Activated CD4-positive, alpha-beta T cell treated with anti-CD3 and anti-CD28 coated beads for 36 hours (primary cell): ENCODE measurements around the gene PEX26. TPM values are rescaled to one million over a fixed set of nuclear protein-coding genes. Genes with fewer than 3 reads are reported as not detected.
A peak's percentile ranks its signal among the peaks of the same experiment; 100 is the strongest.
"Not testable (repeated sequence)": the region's sequence is repeated elsewhere in the genome, so short reads cannot be mapped to it uniquely, and the experiment has no call there.

Source experiments
- ATAC-seq: fragments of 200-7000 bp; cut with Tn5 transposase; one replicate; pipeline ENCODE4 v1.10.0; 2021; ENCODE audit warnings: mild to moderate bottlenecking, moderate library complexity
- CTCF ChIA-PET: fragments of 350-600 bp; sonication (Branson Sonifier 250); formaldehyde crosslinking; loops from one replicate; lab custom pipeline; 2021; ENCODE audit warnings: antibody characterized with exemption; lab: Charles Lee
- POLR2A ChIA-PET: fragments of 350-600 bp; sonication (Branson Sonifier 250); formaldehyde crosslinking; loops from one replicate; lab custom pipeline; 2021; ENCODE audit warnings: antibody characterized with exemption, inconsistent platforms; lab: Charles Lee
- DNase-seq: peaks from one replicate; pipeline ENCODE4 v3.0.0-alpha.2; 2020
- H3K27ac Mint-ChIP-seq: one replicate; pipeline ENCODE4 v1.8.0; 2021; ENCODE audit warnings: mixed read lengths
- H3K27me3 Mint-ChIP-seq: one replicate; pipeline ENCODE4 v1.8.0; 2021; ENCODE audit warnings: mixed read lengths
- H3K36me3 Mint-ChIP-seq: one replicate; pipeline ENCODE4 v1.8.0; 2021; ENCODE audit warnings: low read depth, mixed read lengths
- H3K4me1 Mint-ChIP-seq: one replicate; pipeline ENCODE4 v1.8.0; 2021; ENCODE audit warnings: mixed read lengths
- H3K4me3 Mint-ChIP-seq: one replicate; pipeline ENCODE4 v1.8.0; 2021; ENCODE audit warnings: mild to moderate bottlenecking, moderate library complexity, mixed read lengths
- H3K9me3 Mint-ChIP-seq: one replicate; pipeline ENCODE4 v1.8.0; 2021; ENCODE audit warnings: low read depth, mixed read lengths
- intact Hi-C, 2 experiments: fragments of 100-400 bp; cut with DNase I in 1 of 2; cut with micrococcal nuclease in 1 of 2; formaldehyde crosslinking; loops; one replicate each; pipeline versions ENCODE4 v1.14.2 to v1.15.1; 2022 to 2024; cut with DNase I, micrococcal nuclease
- total RNA-seq, 2 experiments: library from RNA; stranded (reverse); gene quantifications; one replicate each; pipeline ENCODE4 v1.2.3, GENCODE V29; 2021

Gene PEX26
- total RNA-seq, 2 experiments from 2014 or later, result 50.7 to 58.0 TPM

DNA sequence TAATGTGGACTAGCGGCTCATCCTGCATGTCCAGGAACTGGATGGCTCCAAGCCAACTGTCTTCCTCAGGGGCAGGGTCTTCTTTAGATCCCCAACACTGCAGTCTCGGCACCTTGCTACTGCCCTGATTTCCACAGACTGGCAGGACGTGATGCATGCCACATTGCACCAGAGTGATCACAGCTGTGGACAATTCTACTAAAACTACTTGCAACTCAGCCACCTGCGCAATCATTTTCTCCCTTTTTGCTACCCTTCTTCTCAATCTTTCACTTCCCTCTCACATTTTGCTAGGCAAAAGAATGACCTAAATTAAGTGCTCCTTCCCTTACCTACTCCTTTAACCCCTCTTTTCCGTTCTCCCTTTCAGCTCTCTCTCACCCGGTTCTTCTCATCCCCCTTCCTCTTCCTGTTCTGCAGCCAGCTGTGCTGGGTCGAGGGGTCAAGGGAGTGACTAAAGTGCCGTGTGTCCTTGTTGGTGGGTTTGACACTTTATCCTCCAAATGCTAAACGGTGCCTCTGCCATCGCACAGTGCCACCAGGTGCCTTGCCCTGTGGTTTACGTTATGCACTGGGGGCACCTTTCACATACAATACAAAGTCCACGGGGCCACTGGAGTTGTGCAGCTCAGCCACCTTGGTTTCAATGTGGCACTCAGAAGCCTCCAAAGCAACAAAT lies 11.5 kb upstream of the PEX26 start:
- ChIA-PET POLR2A (no interaction called here), CTCF (interaction anchor here (0.6 to 1.3 kb wide), 3 partner anchors 9 to 747 kb away, joined by 3 to 6 read pairs (median 5); no protein-coding TSS in a partner anchor)
- peaks cover 31% of the 10 kb centered on the region for H3K27me3 Mint-ChIP-seq

DNA sequence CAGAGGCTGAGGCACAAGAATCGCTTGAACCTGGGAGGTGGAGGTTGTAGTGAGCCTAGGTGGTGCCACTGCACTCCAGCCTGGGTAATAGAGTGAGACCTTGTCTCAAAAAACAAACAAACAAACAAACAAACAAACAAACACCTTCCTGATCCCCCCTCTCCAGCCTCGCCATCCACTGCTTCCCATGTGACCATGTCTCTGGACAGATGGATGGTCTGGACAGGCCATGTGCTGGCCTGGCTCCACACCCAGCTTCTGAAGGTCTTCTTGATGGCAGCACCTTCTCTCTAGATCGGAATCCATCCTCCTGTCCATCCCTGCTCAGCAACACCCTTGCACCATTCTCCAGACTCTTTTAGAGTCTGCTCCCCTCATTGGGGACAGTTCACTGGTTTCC lies 10.7 kb upstream of the PEX26 start:
- Mint-ChIP-seq H3K9me3 (no peaks in the 10 kb centered on the region), H3K27ac (no peak overlapping the region), H3K4me1 (no peaks in the 10 kb centered on the region), H3K4me3 (no peak overlapping the region), H3K36me3 (no peaks in the 10 kb centered on the region), H3K27me3 (peaks cover 31% of the 10 kb centered on the region)
- intact Hi-C loops, result no loop called here
- ChIA-PET CTCF (no interaction called here), POLR2A (no interaction called here)
- no peak for DNase-seq
- no peak for ATAC-seq

More for the DNA sequence above, 11.5 kb upstream of the PEX26 start:
- no peak overlapping the region for H3K27ac Mint-ChIP-seq
- intact Hi-C loops, result no loop called here
- H3K4me3 Mint-ChIP-seq, result no peak overlapping the region
- H3K36me3 Mint-ChIP-seq, result no peaks in the 10 kb centered on the region
- no peaks in the 10 kb centered on the region for H3K9me3 Mint-ChIP-seq
- ATAC-seq, result no peak
- H3K4me1 Mint-ChIP-seq, result no peaks in the 10 kb centered on the region
- no peak for DNase-seq

DNA sequence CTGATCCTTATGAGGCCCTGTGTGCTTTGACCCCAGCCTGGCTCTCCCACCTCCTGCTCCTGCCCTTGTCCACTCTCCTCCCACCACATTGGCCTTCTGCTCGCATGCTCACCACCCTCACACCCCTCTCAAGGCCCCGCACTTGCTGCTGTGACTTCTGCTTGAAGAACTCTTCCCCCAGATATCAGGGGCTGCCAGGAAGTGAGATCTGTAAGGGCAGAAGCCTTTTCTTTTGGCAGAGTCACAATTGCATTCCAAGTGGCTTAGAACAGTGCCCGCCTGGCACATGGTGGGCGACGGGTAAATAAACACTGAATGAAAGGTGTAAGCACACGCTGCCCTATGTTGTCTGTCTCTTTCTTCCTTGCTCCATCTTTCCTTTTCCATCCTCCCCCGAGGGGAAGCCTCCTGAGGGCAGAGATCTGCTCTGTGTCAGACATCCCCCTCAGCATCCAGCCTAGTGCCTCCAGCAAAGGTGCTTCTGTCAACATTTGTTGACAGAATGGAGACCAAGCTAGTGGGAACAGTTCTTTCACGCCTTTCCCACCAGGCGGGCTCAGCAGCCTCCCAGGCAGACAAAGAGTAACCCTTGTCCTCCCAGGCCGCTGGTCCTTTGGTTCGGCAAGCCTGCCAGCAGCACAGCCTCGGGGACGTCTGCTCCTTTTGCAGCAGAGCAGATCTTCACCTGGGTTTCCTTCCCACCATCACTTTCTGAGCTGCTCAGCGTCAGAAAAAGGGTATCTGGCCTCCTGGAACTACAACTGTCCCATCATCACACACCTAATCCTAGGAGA lies 10.0 kb upstream of the PEX26 start:
- CTCF ChIA-PET, result interaction anchor here (0.8 kb wide), 1 partner anchor 43 kb away, joined by 3 read pairs; the partner anchor contains the start of gene TUBA8
- H3K9me3 Mint-ChIP-seq, result no peaks in the 10 kb centered on the region
- intact Hi-C loops, result no loop called here
- H3K4me3 Mint-ChIP-seq, result no peak overlapping the region
- no peak overlapping the region for H3K27ac Mint-ChIP-seq
- DNase-seq (no peak), ATAC-seq (no peak)
- H3K4me1 Mint-ChIP-seq, result no peaks in the 10 kb centered on the region
- H3K36me3 Mint-ChIP-seq, result no peaks in the 10 kb centered on the region
- H3K27me3 Mint-ChIP-seq, result peaks cover 31% of the 10 kb centered on the region
- POLR2A ChIA-PET, result no interaction called here

DNA sequence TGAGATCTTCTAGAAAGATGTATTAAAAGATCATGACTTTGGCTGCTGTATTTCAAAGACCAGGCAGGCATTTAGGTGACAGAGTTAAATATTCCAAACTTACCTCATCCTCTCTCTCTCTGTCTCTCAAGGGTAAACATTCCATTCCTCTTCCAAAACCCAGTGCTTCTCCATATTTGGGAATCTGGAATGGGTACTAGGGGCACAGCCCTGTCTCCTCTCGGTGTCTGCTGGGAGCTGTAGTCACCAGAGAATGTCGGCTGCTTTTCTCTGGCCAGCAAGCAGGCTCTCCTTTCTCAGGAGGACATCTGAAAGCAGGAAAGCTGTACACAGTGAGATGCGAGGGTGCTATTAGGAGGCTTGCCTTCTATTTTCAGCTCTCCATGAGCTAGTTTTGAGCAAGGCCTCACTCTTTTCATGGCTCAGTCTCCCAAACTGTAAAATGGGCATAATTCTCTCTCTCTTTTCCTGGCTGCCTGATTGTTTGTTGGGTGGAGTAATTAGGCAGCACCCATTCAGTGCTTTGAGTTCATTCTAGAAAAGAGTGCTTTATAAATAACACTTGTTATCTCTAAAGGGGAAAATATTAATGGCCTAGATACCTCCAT lies 9.3 kb upstream of the PEX26 start:
- CTCF ChIA-PET, result interaction anchor here (0.8 to 9.5 kb wide), 3 partner anchors 42 to 237 kb away, joined by 3 to 124 read pairs (median 4); partner anchors contain the start of gene TUBA8
- ATAC-seq (no peak), DNase-seq (no peak)
- H3K27ac Mint-ChIP-seq, result no peak overlapping the region
- H3K36me3 Mint-ChIP-seq, result no peaks in the 10 kb centered on the region
- H3K27me3 Mint-ChIP-seq, result peaks cover 31% of the 10 kb centered on the region
- POLR2A ChIA-PET, result no interaction called here
- H3K9me3 Mint-ChIP-seq, result no peaks in the 10 kb centered on the region
- intact Hi-C loops, result no loop called here
- H3K4me1 Mint-ChIP-seq, result no peaks in the 10 kb centered on the region
- no peak overlapping the region for H3K4me3 Mint-ChIP-seq

DNA sequence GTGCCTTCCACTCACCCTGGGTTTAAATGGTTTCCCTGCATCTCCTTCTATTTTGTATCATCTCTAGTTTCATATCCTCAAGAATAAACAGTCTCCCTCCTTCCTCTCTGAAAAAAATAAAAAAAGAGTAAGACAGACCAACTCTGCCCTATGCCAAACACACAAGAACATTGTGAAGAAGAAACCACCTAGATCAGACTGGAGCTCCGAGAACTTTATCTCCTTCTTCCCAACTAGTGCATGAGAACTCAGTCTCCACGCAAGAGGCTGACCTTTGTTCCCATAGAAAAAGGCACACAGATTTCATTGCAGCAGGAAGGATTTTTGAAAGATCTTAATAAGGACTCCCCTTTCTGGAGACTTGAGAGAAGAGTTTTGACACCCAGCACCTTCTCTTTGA lies 8.7 kb upstream of the PEX26 start:
- ATAC-seq (no peak), DNase-seq (no peak)
- ChIA-PET POLR2A (no interaction called here), CTCF (interaction anchor here (0.8 to 9.5 kb wide), 3 partner anchors 42 to 238 kb away, joined by 3 to 124 read pairs (median 4); partner anchors contain the start of gene TUBA8)
- Mint-ChIP-seq H3K36me3 (no peaks in the 10 kb centered on the region), H3K9me3 (no peaks in the 10 kb centered on the region), H3K4me3 (no peak overlapping the region), H3K4me1 (no peaks in the 10 kb centered on the region), H3K27me3 (peaks cover 31% of the 10 kb centered on the region), H3K27ac (no peak overlapping the region)
- intact Hi-C loops, result no loop called here

DNA sequence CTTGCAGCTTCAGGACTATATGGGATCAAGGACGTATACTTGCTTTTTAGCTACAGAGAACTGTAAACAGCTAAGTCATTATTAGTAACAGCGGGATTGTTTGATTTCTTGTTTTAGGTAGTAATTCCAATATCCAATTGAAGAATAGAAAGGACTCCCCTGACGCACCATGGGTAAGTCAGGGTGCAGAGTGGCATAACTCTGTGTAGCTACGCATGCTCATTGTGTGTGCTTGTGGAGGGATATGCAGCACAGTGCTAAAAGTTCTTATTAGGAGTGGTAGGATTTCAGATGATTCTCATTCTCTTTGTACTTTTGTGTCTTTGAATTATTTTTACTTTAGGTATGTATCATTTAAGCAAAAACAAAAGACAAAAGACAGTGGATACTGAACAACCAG lies 7.7 kb upstream of the PEX26 start:
- Mint-ChIP-seq H3K9me3 (no peaks in the 10 kb centered on the region), H3K4me1 (no peaks in the 10 kb centered on the region), H3K4me3 (no peak overlapping the region), H3K27ac (no peak overlapping the region), H3K36me3 (no peaks in the 10 kb centered on the region), H3K27me3 (peaks cover 24% of the 10 kb centered on the region)
- no peak for DNase-seq
- ChIA-PET CTCF (interaction anchor here (1.5 to 9.5 kb wide), 2 partner anchors 67 to 239 kb away, joined by 4 to 124 read pairs; no protein-coding TSS in a partner anchor), POLR2A (no interaction called here)
- intact Hi-C loops, result no loop called here
- ATAC-seq, result no peak

DNA sequence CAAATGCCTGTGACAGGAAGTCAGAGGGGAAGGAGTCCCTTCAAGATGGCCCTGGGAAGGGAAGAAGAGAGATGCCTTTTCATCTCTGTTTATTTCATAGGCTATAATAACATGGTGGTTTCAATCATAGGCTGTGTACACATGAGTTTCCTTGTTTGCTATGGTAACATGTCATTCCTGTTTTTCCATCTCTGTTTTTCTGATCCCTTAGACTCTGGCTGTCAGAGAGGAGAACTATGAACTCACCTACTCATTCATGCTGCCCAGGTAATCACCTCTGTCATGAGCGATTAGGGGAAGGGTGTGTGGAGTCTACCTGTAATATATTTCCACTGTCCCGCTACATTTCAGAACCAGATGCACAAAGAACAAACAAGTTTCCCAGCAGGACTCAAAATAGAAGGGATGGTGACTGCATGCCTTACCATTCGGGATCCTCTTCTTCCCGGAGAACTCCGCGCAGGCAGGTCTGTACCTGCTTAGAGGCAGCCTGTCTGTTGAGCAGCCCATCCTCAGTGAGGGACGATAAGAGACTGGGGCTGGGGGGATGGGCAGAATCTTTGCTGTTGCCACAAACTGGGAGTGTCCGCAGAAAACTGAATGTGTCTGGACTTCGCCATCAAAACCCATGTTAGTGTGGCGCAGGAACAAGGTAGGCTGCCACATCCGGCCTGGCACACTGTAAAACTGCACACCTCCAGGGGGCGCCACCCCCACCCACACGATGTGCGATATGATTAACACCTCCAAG lies 7.1 kb upstream of the PEX26 start:
- H3K36me3 Mint-ChIP-seq, result no peaks in the 10 kb centered on the region
- CTCF ChIA-PET, result interaction anchor here (0.7 to 9.5 kb wide), 2 partner anchors 239 to 264 kb away, joined by 3 to 124 read pairs; no protein-coding TSS in a partner anchor
- intact Hi-C loops, result no loop called here
- no peak overlapping the region for H3K4me3 Mint-ChIP-seq
- POLR2A ChIA-PET, result no interaction called here
- no peaks in the 10 kb centered on the region for H3K9me3 Mint-ChIP-seq
- peaks cover 19% of the 10 kb centered on the region for H3K27me3 Mint-ChIP-seq
- peak; percentile 25 for DNase-seq
- H3K4me1 Mint-ChIP-seq, result no peaks in the 10 kb centered on the region
- H3K27ac Mint-ChIP-seq, result no peak overlapping the region
- no peak for ATAC-seq

DNA sequence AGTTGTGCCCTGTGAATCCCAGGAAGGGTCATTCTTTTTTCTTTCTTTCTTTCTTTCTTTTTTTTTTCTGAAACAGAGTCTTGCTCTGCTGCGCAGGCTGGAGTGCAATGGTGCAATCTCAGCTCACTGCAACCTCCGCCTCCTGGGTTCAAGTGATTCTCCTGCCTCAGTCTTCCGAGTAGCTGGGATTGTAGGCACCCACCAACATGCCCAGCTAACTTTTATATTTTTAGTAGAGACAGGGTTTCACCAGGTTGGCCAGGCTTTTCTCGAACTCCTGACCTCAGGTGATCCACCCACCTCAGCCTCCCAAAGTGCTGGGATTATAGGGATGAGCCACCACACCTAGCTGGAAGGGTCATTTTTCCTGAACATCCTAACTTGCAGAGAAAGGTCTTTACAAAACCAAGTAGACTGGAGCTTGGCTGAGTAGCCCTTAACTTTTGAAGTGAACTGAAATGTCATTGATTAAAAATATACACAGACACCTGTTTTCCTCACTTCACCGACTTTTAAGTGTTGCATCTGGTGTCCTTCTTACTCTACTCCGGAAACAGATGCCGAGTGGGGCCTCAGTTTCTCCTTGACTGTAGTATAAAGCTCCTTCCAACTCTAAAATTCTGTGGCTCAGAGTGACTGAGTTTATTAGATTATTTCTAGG lies 6.4 kb upstream of the PEX26 start:
- H3K9me3 Mint-ChIP-seq, H3K4me1 Mint-ChIP-seq, DNase-seq, H3K36me3 Mint-ChIP-seq, H3K27ac Mint-ChIP-seq, intact Hi-C loops, H3K4me3 Mint-ChIP-seq, ATAC-seq: not testable (repeated sequence)
- POLR2A ChIA-PET, result interaction anchor here (0.6 kb wide), 1 partner anchor 326 kb away, joined by 5 read pairs; no protein-coding TSS in a partner anchor
- CTCF ChIA-PET, result interaction anchor here (0.7 to 9.5 kb wide), 3 partner anchors 39 to 265 kb away, joined by 3 to 124 read pairs (median 3); partner anchors contain the start of gene TUBA8
- peaks cover 12% of the 10 kb centered on the region for H3K27me3 Mint-ChIP-seq

DNA sequence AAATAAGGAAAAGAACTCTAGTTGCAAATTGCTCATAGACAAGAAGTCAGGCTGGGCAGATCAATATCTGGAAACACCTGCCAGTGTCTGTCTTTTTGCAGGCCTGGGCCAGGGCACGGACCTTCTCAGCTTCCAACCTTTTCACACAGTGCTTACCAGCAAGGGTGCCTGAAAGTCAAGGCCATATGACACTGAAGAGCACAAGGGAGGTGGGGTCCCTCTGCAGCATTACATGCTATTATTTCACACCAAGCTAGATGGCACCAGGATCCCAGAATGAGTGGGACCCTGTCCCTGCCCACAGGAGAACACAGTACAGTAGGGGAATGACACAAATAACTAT lies 5.9 kb upstream of the PEX26 start:
- Mint-ChIP-seq H3K36me3 (no peaks in the 10 kb centered on the region), H3K4me3 (no peak overlapping the region), H3K4me1 (peaks cover 11% of the 10 kb centered on the region), H3K9me3 (no peaks in the 10 kb centered on the region), H3K27ac (no peak overlapping the region), H3K27me3 (peaks cover 8% of the 10 kb centered on the region)
- CTCF ChIA-PET, result interaction anchor here (1.5 to 9.5 kb wide), 2 partner anchors 38 to 241 kb away, joined by 3 to 124 read pairs; partner anchors contain the start of gene TUBA8
- POLR2A ChIA-PET, result interaction anchor here (0.6 kb wide), 1 partner anchor 326 kb away, joined by 5 read pairs; no protein-coding TSS in a partner anchor
- ATAC-seq (no peak), DNase-seq (no peak)
- intact Hi-C loops, result no loop called here

DNA sequence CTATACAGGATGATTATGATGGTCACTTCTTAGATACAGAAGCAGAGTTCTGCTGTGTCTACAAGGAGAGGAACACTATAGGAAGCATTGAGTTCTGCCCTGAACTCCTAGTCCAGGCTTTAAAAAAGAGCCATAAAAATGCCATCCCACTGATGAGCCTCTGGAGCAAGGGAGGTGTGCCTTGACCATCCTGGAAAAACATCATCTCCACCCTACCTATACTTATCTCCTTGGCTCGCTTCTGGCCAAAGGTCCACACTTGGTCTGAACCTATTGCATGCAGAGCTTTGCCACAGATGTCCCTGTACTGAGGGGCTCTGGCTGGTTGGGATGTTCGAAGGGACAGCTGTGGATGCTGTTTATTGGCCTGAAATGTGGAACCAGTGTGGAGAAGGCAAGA lies 4.3 kb upstream of the PEX26 start:
- Mint-ChIP-seq H3K4me1 (peaks cover 12% of the 10 kb centered on the region), H3K27ac (no peak overlapping the region), H3K9me3 (no peaks in the 10 kb centered on the region), H3K4me3 (no peak overlapping the region), H3K36me3 (peaks cover under 1% of the 10 kb centered on the region), H3K27me3 (no peaks in the 10 kb centered on the region)
- ATAC-seq (no peak), DNase-seq (no peak)
- ChIA-PET CTCF (interaction anchor here (1.2 to 9.5 kb wide), 2 partner anchors 242 to 331 kb away, joined by 3 to 124 read pairs; no protein-coding TSS in a partner anchor), POLR2A (interaction anchor here (0.5 kb wide), 1 partner anchor 70 kb away, joined by 3 read pairs; no protein-coding TSS in a partner anchor)
- intact Hi-C loops, result no loop called here
